ENCODE results near the gene ZNF469. TPM values are rescaled to one million over a fixed set of nuclear protein-coding genes. Genes with fewer than 3 reads are reported as not detected.

ZNF469 gene
- 0.06 TPM for polyA plus RNA-seq (2012; ENCODE audit: missing spikeins)

DNA sequence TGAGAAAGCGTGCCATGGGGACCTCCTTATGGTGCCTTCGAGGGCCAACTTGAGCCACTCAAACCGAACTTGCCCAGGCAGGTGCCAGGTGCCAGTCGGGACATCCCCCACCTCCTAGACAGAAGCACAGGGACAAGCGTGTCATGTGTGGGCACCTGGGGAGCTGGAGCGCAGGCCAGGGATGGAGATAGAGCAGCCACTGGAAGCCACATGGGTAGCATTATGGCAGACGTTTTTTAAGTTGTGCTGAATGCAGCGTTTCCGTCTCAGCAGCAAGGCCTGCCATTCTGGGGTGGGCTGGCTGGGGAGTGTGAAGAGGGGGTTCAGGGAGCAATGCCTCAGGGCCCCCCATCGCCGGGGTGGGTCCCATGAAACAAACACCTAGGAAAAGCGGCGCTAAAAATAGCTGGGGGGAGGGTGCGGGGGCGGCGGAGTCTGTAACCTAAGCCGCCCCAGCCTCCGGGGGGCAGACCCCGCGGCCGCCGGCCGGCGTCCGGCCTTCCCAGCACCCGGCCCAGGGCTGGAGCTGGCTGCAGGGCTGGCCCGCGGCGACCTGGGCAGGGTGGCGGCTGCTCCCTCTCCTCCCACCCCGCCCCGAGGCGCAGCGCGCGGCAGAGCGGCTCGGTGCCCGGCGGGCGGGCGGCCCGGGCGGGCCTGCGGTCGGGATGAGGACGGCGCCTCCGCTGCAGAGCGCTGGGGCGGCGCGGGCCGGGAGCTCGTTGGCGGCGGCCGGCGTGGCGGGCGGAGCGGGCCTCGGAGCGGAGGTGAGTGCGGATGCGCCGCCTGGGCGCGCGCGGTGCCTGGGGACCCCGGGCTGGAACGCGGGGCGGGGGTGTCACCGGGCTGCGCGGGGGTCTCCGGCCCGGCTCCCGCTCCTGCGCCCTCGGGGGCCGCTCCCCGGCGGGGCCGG, at the start of gene ZNF469:
TSS of gene ZNF469 (plus strand) at position 469 of the 910 bp plus-strand sequence. CDS start 44,512 bp downstream, outside the sequence.
- DNase-seq (ENCODE audit: insufficient read length) = no peak
- no peak for FAIRE-seq
- TF ChIP-seq POLR2A (IDR thresholded peaks at IDR 0.05; ENCODE audit: low read depth, low read length) (no peak), TAF1 (IDR thresholded peaks at IDR 0.05; ENCODE audit: borderline replicate concordance, low read depth, low read length) (no peak), POLR2AphosphoS5 (IDR thresholded peaks at IDR 0.05; ENCODE audit: low read depth, low read length) (no peak)

GRCh38 chr16:88333848-88334777, 48.6 kb upstream of the ZNF469 start:
- FAIRE-seq (no peak), DNase-seq (ENCODE audit: insufficient read length) (no peak)
- TF ChIP-seq POLR2AphosphoS5 (IDR thresholded peaks at IDR 0.05; ENCODE audit: low read depth, low read length) (no peak), POLR2A (IDR thresholded peaks at IDR 0.05; ENCODE audit: low read depth, low read length) (no peak), TAF1 (IDR thresholded peaks at IDR 0.05; ENCODE audit: borderline replicate concordance, low read depth, low read length) (no peak)

DNA sequence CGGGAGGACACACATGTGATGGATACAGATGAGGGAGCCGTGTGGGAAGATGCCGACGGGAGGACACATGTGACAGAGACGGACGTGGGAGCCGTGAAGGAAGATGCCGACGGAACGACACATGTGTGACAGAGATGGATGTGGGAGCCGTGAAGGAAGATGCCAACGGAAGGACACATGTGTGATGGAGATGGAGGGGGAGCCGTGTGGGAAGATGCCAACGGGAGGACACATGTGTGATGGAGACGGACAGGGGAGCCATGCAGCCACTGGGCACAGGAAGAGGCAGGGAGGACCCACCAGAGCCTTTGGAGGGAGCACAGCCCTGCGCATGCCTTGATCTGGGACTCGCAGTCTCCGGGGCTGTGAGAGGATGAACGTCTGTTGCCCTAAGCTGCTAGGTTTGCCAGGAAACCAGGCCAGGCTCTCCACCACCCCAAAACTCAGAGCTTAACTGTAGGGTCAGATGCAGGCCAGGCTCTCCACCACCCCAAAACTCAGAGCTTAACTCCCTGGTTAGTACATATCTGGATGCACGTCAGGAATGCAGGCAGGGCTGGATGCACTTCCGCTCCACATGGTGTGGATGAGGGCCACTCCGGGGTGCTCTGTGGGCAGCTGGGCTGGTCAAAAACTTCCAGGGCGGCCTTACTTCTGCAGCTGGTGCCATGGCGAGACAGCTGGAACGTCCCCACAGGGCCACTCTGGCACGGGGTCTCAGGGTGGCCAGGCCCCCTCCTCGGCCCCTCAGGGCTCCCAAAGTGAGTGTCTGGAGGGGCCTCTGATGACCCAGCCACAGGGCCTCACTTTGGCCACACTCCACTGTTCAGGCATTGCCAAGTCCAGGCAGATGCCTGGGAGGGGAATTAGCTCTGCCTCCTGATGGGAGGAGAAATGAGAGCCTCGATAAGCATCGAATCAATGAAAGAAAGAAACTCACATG, 47.7 kb upstream of the ZNF469 start:
- no peak for FAIRE-seq
- DNase-seq (ENCODE audit: insufficient read length) = no peak
- TF ChIP-seq POLR2AphosphoS5 (IDR thresholded peaks at IDR 0.05; ENCODE audit: low read depth, low read length) (no peak), TAF1 (IDR thresholded peaks at IDR 0.05; ENCODE audit: borderline replicate concordance, low read depth, low read length) (no peak), POLR2A (IDR thresholded peaks at IDR 0.05; ENCODE audit: low read depth, low read length) (no peak)

GRCh38 chr16:88337021-88337420, 45.7 kb upstream of the ZNF469 start:
- FAIRE-seq (no peak), DNase-seq (ENCODE audit: insufficient read length) (no peak)
- TF ChIP-seq TAF1 (IDR thresholded peaks at IDR 0.05; ENCODE audit: borderline replicate concordance, low read depth, low read length) (no peak), POLR2AphosphoS5 (IDR thresholded peaks at IDR 0.05; ENCODE audit: low read depth, low read length) (no peak), POLR2A (IDR thresholded peaks at IDR 0.05; ENCODE audit: low read depth, low read length) (no peak)

- no peak for TF ChIP-seq TAF1 (IDR thresholded peaks at IDR 0.05; ENCODE audit: borderline replicate concordance, low read depth, low read length)
- no peak for TF ChIP-seq POLR2AphosphoS5 (IDR thresholded peaks at IDR 0.05; ENCODE audit: low read depth, low read length)
- no peak for TF ChIP-seq POLR2A (IDR thresholded peaks at IDR 0.05; ENCODE audit: low read depth, low read length)
- FAIRE-seq (no peak), DNase-seq (ENCODE audit: insufficient read length) (no peak)
Measured at GRCh38 chr16:88337538-88337937, 45.2 kb upstream of the ZNF469 start.

DNA sequence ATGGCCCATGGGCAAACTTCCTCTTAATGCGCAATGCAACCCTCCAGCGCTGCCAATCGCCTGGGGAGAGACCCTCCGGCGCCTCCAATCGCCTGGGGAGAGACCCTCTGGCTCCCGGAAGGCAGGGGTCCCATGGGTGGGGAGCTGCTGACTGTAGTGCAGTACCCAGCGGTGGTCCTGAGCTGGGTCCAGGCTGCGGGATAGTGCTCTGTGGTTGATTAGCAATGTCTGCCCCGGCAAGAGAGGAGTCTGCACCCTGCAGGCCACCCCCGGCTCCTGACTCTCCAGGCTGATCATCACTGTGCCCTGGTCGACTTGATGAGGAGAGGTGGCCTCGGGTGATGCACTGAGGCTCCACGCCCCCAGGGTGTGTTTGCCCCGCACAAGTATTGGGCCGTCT, 44.6 kb upstream of the ZNF469 start:
- FAIRE-seq = no peak
- DNase-seq (ENCODE audit: insufficient read length) = no peak
- no peak for TF ChIP-seq POLR2A (IDR thresholded peaks at IDR 0.05; ENCODE audit: low read depth, low read length)
- TF ChIP-seq TAF1 (IDR thresholded peaks at IDR 0.05; ENCODE audit: borderline replicate concordance, low read depth, low read length) = no peak
- no peak for TF ChIP-seq POLR2AphosphoS5 (IDR thresholded peaks at IDR 0.05; ENCODE audit: low read depth, low read length)

GRCh38 chr16:88338896-88339295, 43.9 kb upstream of the ZNF469 start:
- TF ChIP-seq POLR2A (IDR thresholded peaks at IDR 0.05; ENCODE audit: low read depth, low read length) (no peak), POLR2AphosphoS5 (IDR thresholded peaks at IDR 0.05; ENCODE audit: low read depth, low read length) (no peak), TAF1 (IDR thresholded peaks at IDR 0.05; ENCODE audit: borderline replicate concordance, low read depth, low read length) (no peak)
- FAIRE-seq (no peak), DNase-seq (ENCODE audit: insufficient read length) (no peak)

- no peak for FAIRE-seq
- DNase-seq (ENCODE audit: insufficient read length) = no peak
- TF ChIP-seq TAF1 (IDR thresholded peaks at IDR 0.05; ENCODE audit: borderline replicate concordance, low read depth, low read length) (no peak), POLR2A (IDR thresholded peaks at IDR 0.05; ENCODE audit: low read depth, low read length) (no peak), POLR2AphosphoS5 (IDR thresholded peaks at IDR 0.05; ENCODE audit: low read depth, low read length) (no peak)
Measured at GRCh38 chr16:88339930-88340754, 42.6 kb upstream of the ZNF469 start.

DNA sequence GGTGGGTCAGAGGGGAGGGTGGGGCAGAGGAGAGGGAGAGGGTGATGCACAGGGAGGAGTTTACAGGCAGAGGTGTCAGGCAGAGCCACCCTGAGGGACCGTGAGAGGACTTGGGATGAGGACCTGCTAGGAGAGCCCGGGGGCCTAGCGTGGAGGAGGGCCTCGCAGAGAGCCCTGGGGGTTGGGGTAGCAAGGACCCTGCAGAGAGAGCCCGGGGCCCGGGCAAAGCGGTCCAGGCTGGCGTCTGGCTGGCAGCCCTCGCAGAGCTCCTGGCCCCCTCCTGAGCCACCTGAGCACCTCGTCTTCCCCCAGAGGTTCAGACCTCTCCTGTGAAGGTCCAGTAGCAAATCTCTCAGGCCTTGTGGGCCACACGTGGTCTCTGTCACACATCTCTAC, 42.0 kb upstream of the ZNF469 start:
- TF ChIP-seq POLR2AphosphoS5 (IDR thresholded peaks at IDR 0.05; ENCODE audit: low read depth, low read length) (no peak), POLR2A (IDR thresholded peaks at IDR 0.05; ENCODE audit: low read depth, low read length) (no peak), TAF1 (IDR thresholded peaks at IDR 0.05; ENCODE audit: borderline replicate concordance, low read depth, low read length) (no peak)
- no peak for DNase-seq (ENCODE audit: insufficient read length)
- FAIRE-seq = no peak

All from GM12892 (cell line).